Breast epithelium (tissue), 3 donors: ENCODE measurements around the gene ZMIZ2.

Source experiments
- POLR2A ChIP-seq: fragments of 450-650 bp; IDR thresholded peaks from one replicate; pipeline ENCODE4 v1.6.1; 2016; ENCODE audit warnings: antibody characterized with exemption, mild to moderate bottlenecking, moderate library complexity
- POLR2AphosphoS5 ChIP-seq, 3 donors: sonication (generic); formaldehyde crosslinking; IDR thresholded peaks; one replicate each; pipeline ENCODE4 v1.6.1; 2017; ENCODE audit warnings: antibody characterized with exemption in 3 of 3
- TF ChIP-seq, protein P1 (sequence below), 3 donors: fragments of 450-650 bp; IDR thresholded peaks; one replicate each; pipeline ENCODE4 v1.5.1; 2016 to 2017; ENCODE audit warnings: antibody characterized with exemption in 3 of 3, mild to moderate bottlenecking in 3 of 3, moderate library complexity in 3 of 3

- TF ChIP-seq, protein P1, sequence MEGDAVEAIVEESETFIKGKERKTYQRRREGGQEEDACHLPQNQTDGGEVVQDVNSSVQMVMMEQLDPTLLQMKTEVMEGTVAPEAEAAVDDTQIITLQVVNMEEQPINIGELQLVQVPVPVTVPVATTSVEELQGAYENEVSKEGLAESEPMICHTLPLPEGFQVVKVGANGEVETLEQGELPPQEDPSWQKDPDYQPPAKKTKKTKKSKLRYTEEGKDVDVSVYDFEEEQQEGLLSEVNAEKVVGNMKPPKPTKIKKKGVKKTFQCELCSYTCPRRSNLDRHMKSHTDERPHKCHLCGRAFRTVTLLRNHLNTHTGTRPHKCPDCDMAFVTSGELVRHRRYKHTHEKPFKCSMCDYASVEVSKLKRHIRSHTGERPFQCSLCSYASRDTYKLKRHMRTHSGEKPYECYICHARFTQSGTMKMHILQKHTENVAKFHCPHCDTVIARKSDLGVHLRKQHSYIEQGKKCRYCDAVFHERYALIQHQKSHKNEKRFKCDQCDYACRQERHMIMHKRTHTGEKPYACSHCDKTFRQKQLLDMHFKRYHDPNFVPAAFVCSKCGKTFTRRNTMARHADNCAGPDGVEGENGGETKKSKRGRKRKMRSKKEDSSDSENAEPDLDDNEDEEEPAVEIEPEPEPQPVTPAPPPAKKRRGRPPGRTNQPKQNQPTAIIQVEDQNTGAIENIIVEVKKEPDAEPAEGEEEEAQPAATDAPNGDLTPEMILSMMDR (IDR thresholded peaks at IDR 0.05), result no peak
- TF ChIP-seq POLR2A (no peak), POLR2AphosphoS5 (IDR thresholded peaks at IDR 0.05) (peak in 1 of 3 donors; percentile 26)
These were observed 20.2 kb downstream of the ZMIZ2 start for GRCh38 chr7:44768628-44769371.
